GM12878 (cell line): ENCODE data around the gene EYS. TPM values are rescaled to one million over a fixed set of nuclear protein-coding genes. Genes with fewer than 3 reads are reported as not detected.

Experiments used
- ATAC-seq: fragments of 200-7000 bp; cut with Tn5 transposase; 3 replicates; pipeline ENCODE4 v1.9.1; 2020; ENCODE audit warnings: mild to moderate bottlenecking, moderate library complexity
- BruUV-seq: library from RNA; stranded (reverse); fragments of 400-500 nt; replicated peaks from 2 replicates; lab custom pipeline; 2021; lab: Mats Ljungman, UMichigan
- CTCF ChIA-PET: fragments of 300-600 bp; sonication (Branson Sonifier 250); formaldehyde crosslinking; extraction: SDS; loops from one replicate; lab custom pipeline; 2021; ENCODE audit warnings: inconsistent platforms; lab: Yijun Ruan, JAX
- POLR2A ChIA-PET: fragments of 350-600 bp; formaldehyde crosslinking; extraction: SDS; loops from one replicate; lab custom pipeline; 2021; ENCODE audit warnings: inconsistent platforms; lab: Charles Lee
- RAD21 ChIA-PET: fragments of 300-600 bp; sonication (Branson Sonifier 250); formaldehyde crosslinking; loops from one replicate; lab custom pipeline; 2023; ENCODE audit warnings: antibody characterized with exemption; ENCODE audit not compliant: unreplicated experiment; lab: Charles Lee
- SMC1A ChIA-PET: fragments of 300-600 bp; sonication (Branson Sonifier 250); formaldehyde crosslinking; loops from one replicate; lab custom pipeline; 2023; ENCODE audit not compliant: unreplicated experiment, uncharacterized antibody; lab: Charles Lee
- DNase-seq: peaks from one replicate; pipeline ENCODE4 v3.0.0-alpha.2; 2011; ENCODE audit warnings: low read depth, low spot score
- FAIRE-seq: peaks from 3 replicates; lab custom pipeline; 2011; peaks lifted over from hg19 to GRCh38; lab: Jason Lieb, UNC
- H2AFZ ChIP-seq: 2 replicates; pipeline ENCODE4 v1.6.0; 2011; ENCODE audit warnings: low read depth, low read length, control low read depth; ENCODE audit not compliant: control insufficient read depth
- H3K27ac ChIP-seq: 2 replicates; pipeline ENCODE4 v1.5.1; 2011; ENCODE audit warnings: control low read depth; ENCODE audit not compliant: control insufficient read depth, insufficient read depth
- H3K27me3 ChIP-seq, 2 experiments: replicated peaks in 1 of 2; 2 replicates each; pipeline versions ENCODE4 v1.6.0 to v1.6.1; 2011; ENCODE audit warnings: low read length in 1 of 2; ENCODE audit not compliant: control insufficient read depth in 2 of 2, insufficient read depth in 2 of 2
- H3K36me3 ChIP-seq, 2 experiments: 2 replicates each; pipeline ENCODE4 v1.5.1; 2011; ENCODE audit warnings: low read length in 1 of 2; ENCODE audit not compliant: control insufficient read depth in 2 of 2, insufficient read depth in 2 of 2
- H3K4me1 ChIP-seq: 2 replicates; pipeline ENCODE4 v1.6.1; 2011; ENCODE audit warnings: mild to moderate bottlenecking, low read length, moderate library complexity, mixed read lengths; ENCODE audit not compliant: control insufficient read depth, insufficient read depth
- H3K4me2 ChIP-seq: 2 replicates; pipeline ENCODE4 v1.6.0; 2011; ENCODE audit warnings: control low read depth; ENCODE audit not compliant: control insufficient read depth, insufficient read depth
- H3K4me3 ChIP-seq: fragments of 200-600 bp; sonication (generic); 2 replicates; pipeline ENCODE4 v1.5.1; 2016
- H3K79me2 ChIP-seq: 2 replicates; pipeline ENCODE4 v1.6.0; 2011; ENCODE audit warnings: low read length; ENCODE audit not compliant: control insufficient read depth, insufficient read depth
- H3K9ac ChIP-seq: 2 replicates; pipeline ENCODE4 v1.8.0; 2011; ENCODE audit warnings: low read length, control low read depth, mixed read lengths; ENCODE audit not compliant: control insufficient read depth, insufficient read depth
- H3K9me3 ChIP-seq: replicated peaks from 3 replicates; pipeline ENCODE4 v1.5.1; 2011; ENCODE audit warnings: mild to moderate bottlenecking, low read length; ENCODE audit not compliant: control insufficient read depth, insufficient read depth
- H4K20me1 ChIP-seq: 2 replicates; pipeline ENCODE4 v1.6.0; 2011; ENCODE audit not compliant: control insufficient read depth, insufficient read depth
- CBX3 ChIP-seq: fragments of 200-600 bp; sonication (generic); IDR thresholded peaks from 2 replicates; pipeline ENCODE4 v1.6.1; 2016; ENCODE audit warnings: low read depth, borderline replicate concordance
- CHD1 ChIP-seq: IDR thresholded peaks from 2 replicates; pipeline ENCODE4 v1.6.1; 2012; ENCODE audit warnings: low read depth, low read length, improper control_type of control experiment
- FOS ChIP-seq: IDR thresholded peaks from 3 replicates; pipeline ENCODE4 v1.6.1; 2011; ENCODE audit warnings: borderline replicate concordance; ENCODE audit not compliant: insufficient read length; ENCODE audit errors: extremely low read depth
- GABPA ChIP-seq: IDR thresholded peaks from 2 replicates; pipeline ENCODE4 v1.6.1; 2014; ENCODE audit warnings: antibody characterized with exemption, low read depth, mild to moderate bottlenecking, inconsistent platforms
- IKZF1 ChIP-seq: fragments of 450-650 bp; conservative IDR thresholded peaks from 2 replicates; pipeline ENCODE4 v1.6.1; 2017; ENCODE audit warnings: antibody characterized with exemption, mild to moderate bottlenecking
- JUND ChIP-seq: IDR thresholded peaks from 2 replicates; pipeline ENCODE4 v1.6.1; 2012; ENCODE audit warnings: low read depth, mild to moderate bottlenecking, low read length, improper control_type of control experiment, moderate library complexity
- KAT2A ChIP-seq: conservative IDR thresholded peaks from 2 replicates; pipeline ENCODE4 v1.6.1; 2011; ENCODE audit warnings: low read depth, low read length; ENCODE audit not compliant: control insufficient read depth
- NFYB ChIP-seq: IDR thresholded peaks from 2 replicates; pipeline ENCODE4 v1.6.1; 2011; ENCODE audit warnings: low read depth, mild to moderate bottlenecking, low read length, improper control_type of control experiment, moderate library complexity; ENCODE audit not compliant: insufficient read depth
- NR2C2 ChIP-seq: IDR thresholded peaks from 2 replicates; pipeline ENCODE4 v1.6.1; 2011; ENCODE audit warnings: borderline replicate concordance, low read depth; ENCODE audit not compliant: control insufficient read depth, insufficient read length
- POLR2AphosphoS2 ChIP-seq: IDR thresholded peaks from 2 replicates; pipeline ENCODE4 v1.6.1; 2011; ENCODE audit warnings: low read depth, mild to moderate bottlenecking, low read length, improper control_type of control experiment, moderate library complexity
- SIN3A ChIP-seq: IDR thresholded peaks from 2 replicates; pipeline ENCODE4 v1.6.1; 2012; ENCODE audit warnings: low read depth, low read length, improper control_type of control experiment
- SUPT20H ChIP-seq: IDR thresholded peaks from 2 replicates; pipeline ENCODE4 v1.6.1; 2011; ENCODE audit warnings: low read depth, mild to moderate bottlenecking, low read length, moderate library complexity, borderline replicate concordance; ENCODE audit not compliant: control insufficient read depth
- YY1 ChIP-seq: IDR thresholded peaks from 2 replicates; pipeline ENCODE4 v1.6.1; 2011; ENCODE audit warnings: low read depth, mild to moderate bottlenecking, low read length
- ZNF384 ChIP-seq: IDR thresholded peaks from 2 replicates; pipeline ENCODE4 v1.6.1; 2012; ENCODE audit warnings: low read depth, mild to moderate bottlenecking, low read length, improper control_type of control experiment, borderline replicate concordance
- WGBS: methylation state at CpG from one replicate; pipeline ENCODE4 v1.1.6; 2016; ENCODE audit warnings: low lambda C conversion rate; ENCODE audit not compliant: insufficient replicate concordance, insufficient coverage; ENCODE audit errors: missing lambda C conversion rate; 5-methylcytosine and 5-hydroxymethylcytosine counted together
- in situ Hi-C: fragments of 300-500 bp; cut with MboI; formaldehyde crosslinking; loops from 9 replicates; pipeline ENCODE4 v1.14.3; 2018; ENCODE audit warnings: mixed read lengths
- intact Hi-C: fragments of 100-400 bp; cut with micrococcal nuclease; formaldehyde crosslinking; loops from one replicate; pipeline ENCODE4 v1.14.2; 2022; ENCODE audit not compliant: unreplicated experiment
- polyA plus RNA-seq, 11 experiments: library from polyadenylated mRNA; depleted of rRNA in 4 of 11; unstranded in 6 of 11; stranded (reverse) in 5 of 11; fragments of >200 nt; fragmentation: Nextera tagmentation in 4 of 11; fragmentation: Illumina TruSeq in 1 of 11; extraction: Ambion mirVana in 4 of 11; extraction: Trizol in 1 of 11; gene quantifications; 1 replicate in 1 of 11; 2 replicates in 10 of 11; pipeline versions ENCODE4 v1.2.1 to v1.2.3, GENCODE V29; 2011 to 2016; ENCODE audit warnings: inconsistent platforms in 2 of 11, missing spikeins in 2 of 11, low read depth in 1 of 11
- total RNA-seq, 4 experiments: library from RNA; depleted of rRNA in 3 of 4; stranded (reverse); fragments of >200 nt in 3 of 4; fragmentation: Illumina TruSeq in 1 of 4; extraction: Trizol in 1 of 4; gene quantifications; 2 replicates each; pipeline versions ENCODE4 v1.2.1 to v1.2.3, GENCODE V29; 2013 to 2021
- TF ChIP-seq, protein P1 (sequence below): fragments of 450-650 bp; IDR thresholded peaks from 2 replicates; pipeline ENCODE4 v1.6.1; 2016; ENCODE audit warnings: mild to moderate bottlenecking
- TF ChIP-seq, protein P2 (sequence below): IDR thresholded peaks from 2 replicates; pipeline ENCODE4 v1.6.1; 2011; ENCODE audit warnings: mild to moderate bottlenecking, low read depth, low read length, moderate library complexity; ENCODE audit not compliant: insufficient replicate concordance

EYS gene
- total and polyA plus RNA-seq, 10 of the 15 experiments (the other 5 are each of a cell fraction or from before 2014, with no cell fraction given) = under 0.01 to 0.14 (median 0.02) TPM; not detected in 1

DNA sequence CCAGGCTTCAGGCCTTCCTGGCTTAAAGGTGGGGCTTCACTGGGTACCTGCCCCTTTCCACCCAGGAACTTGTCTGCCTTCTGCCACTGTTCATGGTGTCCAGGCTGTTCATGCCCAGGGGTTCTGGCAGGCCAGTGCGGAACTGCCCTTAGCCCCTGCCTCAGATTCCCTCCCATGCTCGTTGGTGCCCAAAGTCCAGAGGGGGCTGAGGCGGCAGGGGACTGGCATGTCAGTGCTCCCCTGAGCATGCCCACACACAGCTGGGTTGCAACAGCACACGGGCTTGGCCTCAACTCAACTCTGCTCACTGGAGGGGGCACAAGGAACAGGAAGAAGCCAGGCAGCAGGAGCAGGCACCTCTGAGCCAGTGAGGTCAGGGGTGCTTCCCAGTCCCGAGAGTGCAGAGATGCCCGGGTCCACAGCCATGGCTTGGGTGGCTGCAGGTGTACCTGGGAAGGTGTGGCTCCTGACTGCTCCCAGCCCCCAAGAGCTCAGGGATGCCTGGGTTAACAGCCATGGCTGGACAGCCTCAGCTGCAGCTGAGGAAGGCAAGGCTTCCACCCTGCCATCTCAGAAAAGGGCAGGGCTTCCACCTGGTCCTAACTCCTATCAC, 845.9 kb downstream of the EYS start:
- TF ChIP-seq ZNF384 (no peak), POLR2AphosphoS2 (no peak), SIN3A (no peak), NR2C2 (no peak), CHD1 (no peak)
- TF ChIP-seq, protein P1, sequence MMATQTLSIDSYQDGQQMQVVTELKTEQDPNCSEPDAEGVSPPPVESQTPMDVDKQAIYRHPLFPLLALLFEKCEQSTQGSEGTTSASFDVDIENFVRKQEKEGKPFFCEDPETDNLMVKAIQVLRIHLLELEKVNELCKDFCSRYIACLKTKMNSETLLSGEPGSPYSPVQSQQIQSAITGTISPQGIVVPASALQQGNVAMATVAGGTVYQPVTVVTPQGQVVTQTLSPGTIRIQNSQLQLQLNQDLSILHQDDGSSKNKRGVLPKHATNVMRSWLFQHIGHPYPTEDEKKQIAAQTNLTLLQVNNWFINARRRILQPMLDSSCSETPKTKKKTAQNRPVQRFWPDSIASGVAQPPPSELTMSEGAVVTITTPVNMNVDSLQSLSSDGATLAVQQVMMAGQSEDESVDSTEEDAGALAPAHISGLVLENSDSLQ = no peak
- Histone ChIP-seq H3K27ac (no peak overlapping the region), H3K9me3 (no peaks in the 10 kb centered on the region), H3K4me3 (no peak overlapping the region), H3K9ac (no peak overlapping the region), H2AFZ (no peak overlapping the region), H3K79me2 (no peaks in the 10 kb centered on the region), H4K20me1 (no peaks in the 10 kb centered on the region), H3K36me3 (no peaks in the 10 kb centered on the region), H3K4me1 (no peaks in the 10 kb centered on the region), H3K27me3 (no peaks in the 10 kb centered on the region), H3K4me2 (no peak overlapping the region)
- ATAC-seq = no peak
- ChIA-PET RAD21 (no interaction called here), CTCF (no interaction called here), POLR2A (no interaction called here), SMC1A (no interaction called here)
- intact Hi-C loops (no loop called here), in situ Hi-C loops (no loop called here)
- no peak for DNase-seq
- WGBS = 29% methylated on average over 6 of the region's 6 CpGs
- FAIRE-seq = no peak
- BruUV-seq = no TSS peak

GRCh38 chr6:64860203-64860602, 846.8 kb downstream of the EYS start:
- H3K4me3 ChIP-seq = no peak overlapping the region
- H3K79me2 ChIP-seq = no peaks in the 10 kb centered on the region
- H3K36me3 ChIP-seq = no peaks in the 10 kb centered on the region
- CTCF ChIA-PET = no interaction called here
- no peaks in the 10 kb centered on the region for H3K4me1 ChIP-seq
- intact Hi-C loops (no loop called here), in situ Hi-C loops (no loop called here)
- no peak overlapping the region for H3K27ac ChIP-seq
- FAIRE-seq = no peak
- RAD21 ChIA-PET = no interaction called here
- H4K20me1 ChIP-seq = no peaks in the 10 kb centered on the region
- POLR2A ChIA-PET = no interaction called here
- TF ChIP-seq JUND (no peak), CBX3 (no peak), IKZF1 (no peak), GABPA (no peak), KAT2A (no peak), SIN3A (no peak), NR2C2 (no peak), FOS (no peak), YY1 (no peak), SUPT20H (no peak), NFYB (no peak)
- TF ChIP-seq, protein P2, sequence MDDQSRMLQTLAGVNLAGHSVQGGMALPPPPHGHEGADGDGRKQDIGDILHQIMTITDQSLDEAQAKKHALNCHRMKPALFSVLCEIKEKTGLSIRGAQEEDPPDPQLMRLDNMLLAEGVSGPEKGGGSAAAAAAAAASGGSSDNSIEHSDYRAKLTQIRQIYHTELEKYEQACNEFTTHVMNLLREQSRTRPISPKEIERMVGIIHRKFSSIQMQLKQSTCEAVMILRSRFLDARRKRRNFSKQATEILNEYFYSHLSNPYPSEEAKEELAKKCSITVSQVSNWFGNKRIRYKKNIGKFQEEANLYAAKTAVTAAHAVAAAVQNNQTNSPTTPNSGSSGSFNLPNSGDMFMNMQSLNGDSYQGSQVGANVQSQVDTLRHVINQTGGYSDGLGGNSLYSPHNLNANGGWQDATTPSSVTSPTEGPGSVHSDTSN = no peak
- no peak overlapping the region for H3K9ac ChIP-seq
- no peak overlapping the region for H3K4me2 ChIP-seq
- H3K27me3 ChIP-seq = no peaks in the 10 kb centered on the region
- SMC1A ChIA-PET = no interaction called here
- H3K9me3 ChIP-seq = no peaks in the 10 kb centered on the region
- 9% methylated on average over 2 of the region's 2 CpGs for WGBS
- no peak for DNase-seq
- no peak for ATAC-seq
- no peak overlapping the region for H2AFZ ChIP-seq
- no TSS peak for BruUV-seq
